ENCODE measurements around the gene KCTD6. TPM values are rescaled to one million over a fixed set of nuclear protein-coding genes. Genes with fewer than 3 reads are reported as not detected.

KCTD6 gene
- total RNA-seq, 1 donor from 2014 or later = 8.0 TPM

DNA sequence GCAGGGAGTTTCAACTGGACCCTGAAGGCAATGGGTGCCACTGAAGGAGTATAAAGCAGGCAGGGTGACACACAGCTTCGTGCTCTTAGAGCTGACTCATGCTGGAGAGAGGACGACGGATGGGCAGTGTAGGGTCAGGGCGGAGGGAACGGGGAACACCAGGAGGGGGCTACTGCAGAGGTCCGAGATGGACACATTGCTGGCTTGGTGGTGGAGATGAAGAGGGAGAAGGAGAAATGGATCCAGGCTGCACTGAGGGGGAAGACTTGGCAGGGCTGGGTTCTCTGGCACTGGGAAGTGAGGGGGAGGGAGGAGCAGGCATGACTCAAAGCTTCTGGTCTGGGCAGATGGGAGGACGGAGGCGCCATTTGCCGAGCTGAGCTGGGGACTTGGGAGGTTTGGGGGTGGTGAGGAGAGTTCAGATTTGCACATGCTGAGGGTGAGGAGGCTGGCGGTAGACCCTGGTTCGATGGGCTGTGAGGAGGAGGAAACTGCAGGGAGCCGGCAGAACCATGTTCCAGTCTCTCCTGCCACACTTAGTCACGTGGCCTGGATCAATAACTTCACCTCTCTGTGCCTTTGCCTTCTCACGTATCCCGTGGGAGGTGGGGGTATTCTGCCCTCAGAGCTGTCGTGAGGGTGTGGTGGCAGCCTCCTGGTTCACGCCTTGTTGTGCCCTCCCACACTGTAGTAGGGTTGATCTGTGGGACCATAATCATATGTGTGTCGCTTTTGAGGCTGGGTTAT lies 4.6 kb upstream of the KCTD6 start:
- ATAC-seq = peak; percentile 56

DNA sequence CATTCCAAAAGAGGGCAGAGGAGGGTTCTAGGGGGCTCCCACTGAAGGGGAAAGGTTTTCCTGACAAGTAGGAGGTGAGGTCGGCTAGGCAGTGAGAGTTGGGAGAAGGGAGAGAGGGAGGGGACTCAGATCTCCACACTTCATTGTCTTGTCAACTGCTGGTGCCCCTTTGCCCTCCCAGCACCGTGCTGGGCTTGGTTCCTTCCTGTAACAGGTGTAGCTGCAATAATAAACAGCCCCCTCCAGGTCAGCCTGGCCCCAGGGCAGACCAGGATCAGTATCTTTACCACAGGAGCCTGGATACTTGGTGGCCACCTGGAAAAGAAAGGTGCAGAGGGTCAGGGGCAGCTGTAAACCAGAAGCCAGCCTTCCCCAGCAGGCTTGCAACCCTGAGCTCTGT lies 2.9 kb upstream of the KCTD6 start:
- ATAC-seq = no peak

DNA sequence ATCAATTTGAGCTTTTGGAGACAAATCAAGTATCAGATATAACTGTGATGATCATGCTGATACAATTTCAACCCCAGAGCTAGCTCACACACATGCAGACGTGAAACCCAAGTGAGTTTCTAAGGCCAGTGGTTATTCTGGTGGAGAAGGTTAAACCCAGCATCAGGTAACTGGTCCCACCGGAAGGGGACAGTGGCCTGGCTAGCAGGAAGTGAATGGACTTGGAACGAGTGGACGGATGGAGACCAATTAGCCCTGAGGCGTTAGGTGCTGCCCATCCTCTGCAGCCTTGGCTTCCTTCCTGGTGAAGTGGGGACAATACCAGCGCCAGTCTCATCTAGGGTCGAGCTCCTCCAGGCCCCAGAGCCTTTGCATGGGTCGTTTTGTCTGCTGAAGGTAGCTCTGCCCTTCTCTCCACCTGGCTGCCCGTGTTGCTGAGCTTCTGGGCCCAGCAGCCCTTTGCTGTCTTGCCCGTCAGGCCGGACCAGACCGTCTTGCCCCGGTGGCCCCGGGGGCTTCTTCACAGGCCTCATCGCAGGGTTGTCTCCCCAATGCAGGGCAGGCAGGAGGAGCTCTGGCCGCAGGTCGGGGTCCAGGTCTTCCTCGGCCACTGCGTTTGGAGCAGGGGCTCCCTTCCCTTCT lies 915 bp upstream of the KCTD6 start:
- peak; percentile 2 for ATAC-seq

GRCh38 chr3:58492494-58492905 lies 604 bp downstream of the KCTD6 start:
- ATAC-seq = no peak

- ATAC-seq = no peak
Measured at GRCh38 chr3:58494107-58494506, 2.2 kb downstream of the KCTD6 start.

DNA sequence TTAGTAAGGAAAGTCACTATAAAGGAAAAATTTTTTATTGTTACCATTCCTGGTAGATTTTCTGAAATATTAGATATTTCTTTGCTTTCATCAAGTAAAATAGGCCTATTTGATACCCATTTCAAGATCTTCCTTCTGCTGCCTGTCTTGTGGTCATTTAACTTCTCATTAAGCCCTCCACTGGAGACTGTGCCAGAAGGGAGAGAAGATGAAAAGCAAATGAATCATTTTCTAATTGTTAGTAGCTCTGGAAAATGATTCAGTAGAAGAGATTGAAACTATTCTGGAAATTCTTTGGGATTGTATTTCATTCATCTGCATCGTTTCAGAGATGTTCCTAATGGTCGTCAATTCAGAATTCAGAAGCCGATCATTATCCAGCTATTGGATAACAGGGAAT lies 3.2 kb downstream of the KCTD6 start:
- ATAC-seq = no peak

- no peak for ATAC-seq
Measured at GRCh38 chr3:58496206-58496857, 4.4 kb downstream of the KCTD6 start.

DNA sequence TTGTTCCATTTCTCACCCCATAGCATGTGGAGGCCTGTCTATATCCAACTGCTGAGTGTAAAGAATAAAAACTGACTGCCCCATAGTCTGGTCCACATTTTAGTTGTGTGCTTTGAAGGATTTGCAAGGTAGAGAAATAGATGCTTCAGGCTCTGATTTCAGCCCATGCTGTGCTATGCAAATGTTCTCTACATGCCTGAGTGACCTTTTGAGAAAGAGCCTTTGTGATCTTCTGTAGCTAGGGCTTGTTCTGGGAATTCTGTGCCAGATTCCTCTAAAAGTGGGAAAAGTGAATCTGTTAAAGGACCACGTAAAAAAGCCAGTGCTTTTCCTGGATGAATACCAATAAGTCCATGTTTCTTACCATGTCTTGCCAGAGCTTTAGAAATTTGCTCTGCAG lies 5.2 kb downstream of the KCTD6 start:
- no peak for ATAC-seq

DNA sequence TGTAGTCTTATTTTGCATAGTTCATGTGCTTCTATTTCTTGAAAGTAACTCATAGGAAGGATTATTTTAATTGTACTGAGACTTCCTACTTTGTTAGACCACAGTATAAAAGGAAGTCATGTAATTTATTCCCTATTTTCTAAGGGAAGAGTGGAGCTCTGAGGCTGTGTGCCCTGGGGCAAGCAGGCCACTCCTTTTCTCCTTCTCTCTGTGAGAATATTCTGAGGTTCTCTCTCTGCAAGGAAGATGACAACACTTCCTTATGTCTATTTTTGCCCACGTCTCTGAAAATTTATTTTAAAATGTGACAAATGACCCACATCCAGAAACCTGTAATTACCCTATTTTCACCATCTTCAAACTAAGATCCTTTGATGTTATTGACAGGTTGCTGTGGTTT lies 11.0 kb downstream of the KCTD6 start:
- no peak for ATAC-seq

DNA sequence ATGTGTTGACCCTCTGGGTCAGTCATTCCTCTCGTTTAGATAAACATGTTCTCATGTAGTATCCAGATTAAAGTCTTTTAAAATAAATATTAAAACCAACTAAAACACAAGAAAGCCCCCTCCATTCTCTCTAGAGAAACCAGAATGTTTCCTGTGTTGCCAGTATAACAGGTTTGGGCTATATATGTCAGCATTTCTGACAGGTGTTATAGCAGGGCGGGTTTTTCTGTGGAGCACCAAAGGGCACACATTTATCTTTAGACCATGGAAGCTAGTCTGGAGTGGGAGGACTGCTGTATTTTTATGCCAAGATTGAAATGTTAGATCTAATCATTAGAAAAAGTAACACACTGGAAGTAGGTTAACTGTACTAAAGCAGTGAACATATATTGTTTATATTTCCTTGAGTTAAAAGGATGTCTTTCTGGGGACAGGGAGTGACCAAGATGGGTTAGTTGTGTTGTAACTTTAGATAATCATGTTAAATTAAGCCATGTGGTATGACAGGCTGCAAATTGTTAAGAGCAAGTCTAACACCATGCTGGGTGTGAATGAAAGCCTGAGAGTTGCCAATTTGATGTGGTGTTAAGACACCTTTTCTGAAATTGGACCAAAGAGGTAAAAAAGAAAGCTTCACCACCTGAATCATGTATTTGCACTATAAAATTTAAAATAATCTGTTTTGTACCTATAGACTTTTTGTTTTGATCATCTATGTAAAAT lies 15.6 kb downstream of the KCTD6 start:
- peak; percentile 80 for ATAC-seq

GRCh38 chr3:58508437-58508836 lies 16.5 kb downstream of the KCTD6 start:
- ATAC-seq = no peak

DNA sequence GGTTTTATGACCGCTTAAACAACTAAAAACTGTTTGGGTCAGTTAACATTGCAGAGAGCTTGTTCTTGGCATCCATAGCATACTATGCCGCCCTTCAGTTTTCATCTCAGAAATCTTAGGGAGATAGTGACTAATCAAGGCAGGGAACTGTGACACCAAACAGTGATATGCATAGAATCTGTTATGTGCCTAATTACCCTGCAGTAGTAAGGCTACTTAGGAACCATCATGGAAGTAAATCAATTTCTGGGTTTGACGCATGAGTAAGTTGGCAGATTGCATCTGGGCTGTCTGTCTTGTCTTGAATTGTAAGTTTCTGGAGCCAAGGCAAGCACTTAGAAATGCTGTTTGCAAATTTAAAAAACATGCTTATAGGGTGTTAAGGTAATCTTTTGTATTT lies 22.5 kb downstream of the KCTD6 start:
- ATAC-seq = no peak

- ATAC-seq = peak; percentile 70
Measured at GRCh38 chr3:58518291-58518789, 26.4 kb downstream of the KCTD6 start.

- no peak for ATAC-seq
Measured at GRCh38 chr3:58519668-58520402, 27.9 kb downstream of the KCTD6 start.

DNA sequence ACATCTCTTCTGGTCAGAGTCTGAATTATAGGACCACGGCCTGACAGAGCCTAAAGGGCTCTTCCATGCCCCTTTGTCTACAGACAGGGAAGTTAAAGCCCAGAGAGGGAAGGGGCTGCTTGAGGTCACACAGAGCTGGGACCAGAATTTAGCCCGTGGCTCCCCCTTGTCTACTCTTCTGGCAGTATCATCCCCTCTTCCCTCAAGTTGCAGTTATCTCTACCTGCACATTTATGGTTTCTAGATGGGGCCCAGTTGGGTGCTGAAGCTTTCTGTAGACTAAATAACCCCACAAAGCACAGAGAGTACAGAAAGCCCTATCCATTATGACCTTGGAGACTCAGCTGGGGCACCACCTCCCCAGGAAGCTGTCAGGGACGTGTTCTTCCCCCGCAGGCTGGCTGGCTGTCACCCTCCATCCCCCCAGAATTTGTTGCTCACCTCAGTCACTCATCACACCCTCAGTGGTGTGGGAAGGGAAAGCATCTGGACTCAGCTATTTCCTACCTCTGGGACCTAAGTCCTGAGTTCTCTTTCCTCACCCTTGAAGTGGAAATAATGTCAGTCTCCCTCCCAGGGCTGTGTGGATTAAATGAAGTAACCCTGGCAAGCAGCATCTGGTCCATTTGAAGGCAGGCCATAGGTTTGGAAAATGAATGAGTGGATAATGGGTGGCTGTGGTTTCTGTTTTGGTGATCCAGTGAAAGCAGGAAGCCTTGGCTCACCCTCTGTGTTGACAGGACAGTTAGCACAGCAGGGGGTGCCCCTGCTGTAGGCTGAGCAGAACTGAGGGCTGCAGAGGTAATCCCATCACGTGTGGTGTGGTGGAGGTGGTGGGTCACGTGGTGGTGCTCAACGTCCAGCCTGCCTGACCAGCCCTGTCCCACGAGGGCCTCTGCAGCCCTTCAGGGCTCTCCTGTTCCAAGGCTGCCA lies 28.8 kb downstream of the KCTD6 start:
- no peak for ATAC-seq

DNA sequence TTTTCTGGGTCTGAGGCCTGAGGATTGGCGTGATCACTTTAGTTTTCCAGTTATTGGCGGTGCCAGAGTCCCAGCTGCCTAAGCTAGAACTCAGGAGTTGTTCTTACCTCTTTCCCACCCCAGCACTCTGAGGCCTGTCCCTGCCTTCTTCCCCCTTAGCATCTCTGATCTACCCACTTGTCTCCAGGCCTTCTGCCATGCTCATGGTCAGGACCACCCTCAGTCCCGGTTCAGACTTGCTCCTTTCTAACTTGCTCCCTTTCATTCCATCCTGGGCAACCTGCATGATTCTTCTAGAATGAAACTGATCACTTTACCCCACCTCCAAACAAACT lies 29.4 kb downstream of the KCTD6 start:
- ATAC-seq = no peak

DNA sequence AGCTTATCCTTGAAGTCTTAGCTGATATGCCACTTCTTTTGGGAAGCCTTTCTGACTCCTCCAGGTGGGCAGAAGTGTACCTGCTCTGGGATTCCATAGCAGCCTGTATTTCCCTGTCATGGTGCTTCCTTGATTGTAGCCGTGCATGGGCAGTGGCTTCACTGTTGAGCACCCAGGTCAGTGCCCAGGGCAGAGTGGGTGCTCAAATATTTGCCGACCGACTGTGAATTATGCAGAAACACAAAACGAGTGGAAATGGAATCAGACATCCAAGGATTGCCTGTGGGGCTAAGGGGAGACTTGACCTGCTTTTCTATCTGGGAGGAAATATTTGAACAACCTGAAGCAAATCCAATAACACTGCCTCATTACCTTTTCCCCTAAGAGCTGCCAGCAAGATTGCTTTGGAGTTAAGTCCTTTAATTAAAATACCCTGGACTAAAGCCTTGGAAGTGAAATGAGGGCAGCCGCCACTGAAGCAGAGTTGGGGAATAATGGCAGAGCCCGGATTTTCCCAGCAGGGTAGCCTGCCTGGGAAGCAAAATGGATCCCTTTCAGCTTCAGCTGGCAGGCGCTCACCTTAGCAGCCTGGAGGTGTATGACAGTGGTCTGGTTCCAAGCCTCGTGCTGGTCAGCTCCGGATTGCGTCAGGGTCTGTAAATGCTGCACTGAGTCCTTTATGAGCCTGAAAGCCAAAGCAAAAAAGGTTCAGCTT lies 30.2 kb downstream of the KCTD6 start:
- no peak for ATAC-seq

DNA sequence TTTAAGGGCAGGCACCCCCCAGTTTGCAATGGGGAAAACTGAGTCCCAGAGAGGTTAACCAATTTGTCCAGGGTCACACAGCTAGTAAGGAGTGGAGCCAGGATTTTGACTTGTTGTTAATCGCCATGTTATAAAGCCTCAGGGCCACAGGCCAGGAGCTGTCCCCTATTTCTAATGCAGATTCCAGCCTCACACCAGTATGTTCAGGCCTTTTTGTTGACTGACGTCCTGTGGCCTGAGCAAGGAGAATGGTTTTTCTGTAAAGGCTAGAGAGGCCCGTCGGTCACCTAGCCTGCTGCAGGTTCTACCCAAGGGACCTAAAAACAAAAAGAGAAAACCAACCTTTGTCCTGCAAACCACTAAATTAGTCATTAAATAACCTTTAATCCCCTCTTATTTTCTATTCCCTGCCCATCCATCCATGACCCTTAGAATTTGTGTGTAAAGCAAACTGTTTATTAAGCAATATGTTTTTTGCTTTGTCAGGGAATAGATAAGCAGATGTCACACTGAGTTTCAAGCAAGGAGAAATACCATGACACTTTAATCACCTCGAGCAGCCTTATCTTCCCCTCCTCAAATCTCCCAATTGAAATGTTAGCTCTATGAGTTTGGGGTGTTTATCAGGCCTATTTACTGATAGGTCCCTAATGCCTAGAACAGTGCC lies 31.0 kb downstream of the KCTD6 start:
- no peak for ATAC-seq

DNA sequence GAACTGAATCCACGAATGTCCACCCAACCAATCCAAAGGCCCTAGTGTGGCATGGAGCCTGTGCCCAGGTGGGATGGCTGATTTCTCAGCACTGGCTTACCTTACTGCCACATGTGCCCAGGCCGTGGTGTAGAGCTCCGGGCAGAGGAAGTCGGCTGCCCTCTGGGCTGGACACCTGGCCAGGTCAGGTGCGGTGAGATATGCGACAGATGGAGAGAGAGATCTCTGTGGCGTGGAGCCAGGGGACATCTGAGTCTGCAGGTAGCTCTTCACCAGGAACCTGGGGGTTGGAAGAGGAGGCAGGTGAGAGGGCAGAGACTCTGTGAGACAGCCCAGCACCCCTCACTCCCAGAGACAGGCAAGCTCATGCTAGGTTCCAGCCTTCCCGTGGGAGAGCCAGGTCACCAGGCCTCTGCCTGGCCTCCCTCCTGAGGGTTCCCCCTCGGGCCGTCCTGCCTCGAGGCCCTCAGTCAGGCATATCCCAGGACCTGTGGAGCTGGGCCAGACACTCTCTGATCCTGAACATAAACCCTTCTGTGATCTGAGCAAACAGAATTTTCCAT lies 32.5 kb downstream of the KCTD6 start:
- ATAC-seq = no peak

DNA sequence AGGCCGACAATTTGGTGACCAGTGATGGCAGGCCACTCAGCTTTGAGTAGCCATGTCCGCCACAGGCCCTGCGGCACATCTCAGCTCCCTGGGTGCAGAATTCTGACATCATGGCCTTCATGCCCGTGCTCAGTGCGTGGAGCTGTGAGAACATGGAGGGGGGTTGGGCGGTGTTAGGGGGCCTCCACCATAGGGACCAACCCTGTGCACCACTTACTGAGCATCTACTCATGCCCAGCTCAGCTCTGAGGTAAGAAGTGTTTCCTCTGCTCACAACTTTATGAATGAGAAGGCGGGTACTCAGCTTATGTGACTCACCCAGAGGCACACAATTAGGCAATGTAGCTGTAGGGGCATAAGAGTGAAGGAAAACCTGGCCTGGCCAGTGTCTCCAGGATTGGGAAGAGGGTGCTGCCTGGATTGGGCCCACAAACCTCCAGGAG lies 34.6 kb downstream of the KCTD6 start:
- peak; percentile 96 for ATAC-seq

Data from esophagus mucosa (tissue), 1 donor.